KOPT-K1 (cell line): Measurements from ENCODE around the gene CTH.
"Not testable (repeated sequence)": the region's sequence is repeated elsewhere in the genome, so short reads cannot be mapped to it uniquely, and the experiment has no call there.

Experiments
- H3K27ac ChIP-seq: fragments of 200-600 bp; sonication (generic); 2 replicates; pipeline ENCODE4 v1.5.1; 2016; ENCODE audit warnings: antibody characterized with exemption, mild to moderate bottlenecking, low read depth, low read length; ENCODE audit not compliant: poor library complexity, severe bottlenecking
- H3K36me3 ChIP-seq: fragments of 200-600 bp; sonication (generic); 2 replicates; pipeline ENCODE4 v1.5.1; 2017; ENCODE audit warnings: antibody characterized with exemption, mild to moderate bottlenecking, low read length, moderate library complexity; ENCODE audit not compliant: insufficient read depth
- H3K9me3 ChIP-seq: fragments of 200-600 bp; sonication (generic); 2 replicates; pipeline ENCODE4 v1.5.1; 2017; ENCODE audit warnings: antibody characterized with exemption, low read length, mild to moderate bottlenecking; ENCODE audit not compliant: insufficient read depth, poor library complexity, severe bottlenecking

Gene CTH

DNA sequence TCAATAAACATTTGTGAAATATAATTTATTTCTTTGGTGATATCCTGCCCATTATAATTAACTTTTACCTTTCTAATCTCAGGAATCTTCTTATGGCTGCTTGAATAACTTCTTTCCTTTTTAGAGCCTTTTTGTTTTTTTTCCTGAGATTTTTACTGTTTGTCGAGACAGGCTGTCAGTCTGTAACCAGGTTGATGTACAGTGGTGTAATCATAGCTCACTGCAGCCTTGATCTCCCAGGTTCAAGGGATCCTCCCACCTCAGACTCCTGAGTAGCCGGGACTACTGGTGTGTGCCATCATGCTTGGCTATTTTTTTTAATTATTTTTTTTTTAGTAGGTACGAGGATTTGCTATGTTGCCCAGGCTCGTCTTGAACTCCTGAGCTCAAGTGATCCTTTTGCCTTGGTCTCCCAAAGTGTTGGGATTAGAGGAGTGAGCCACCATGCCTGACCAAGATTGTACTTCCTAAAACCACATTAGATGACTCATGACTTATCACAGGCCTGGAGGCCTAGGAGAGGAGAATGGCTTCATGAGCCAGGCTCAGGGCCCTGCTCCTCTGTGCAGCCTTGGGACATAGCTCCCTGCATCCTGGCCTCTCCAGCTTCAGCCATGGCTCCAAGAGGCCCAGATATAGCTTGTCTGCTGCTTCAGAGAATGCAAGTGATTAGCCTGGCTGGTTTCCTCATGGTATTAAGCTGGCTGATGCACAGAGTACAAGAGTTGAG, 48.6 kb downstream of the CTH start:
- Histone ChIP-seq H3K27ac (no peak overlapping the region), H3K36me3 (no peaks in the 10 kb centered on the region)

DNA sequence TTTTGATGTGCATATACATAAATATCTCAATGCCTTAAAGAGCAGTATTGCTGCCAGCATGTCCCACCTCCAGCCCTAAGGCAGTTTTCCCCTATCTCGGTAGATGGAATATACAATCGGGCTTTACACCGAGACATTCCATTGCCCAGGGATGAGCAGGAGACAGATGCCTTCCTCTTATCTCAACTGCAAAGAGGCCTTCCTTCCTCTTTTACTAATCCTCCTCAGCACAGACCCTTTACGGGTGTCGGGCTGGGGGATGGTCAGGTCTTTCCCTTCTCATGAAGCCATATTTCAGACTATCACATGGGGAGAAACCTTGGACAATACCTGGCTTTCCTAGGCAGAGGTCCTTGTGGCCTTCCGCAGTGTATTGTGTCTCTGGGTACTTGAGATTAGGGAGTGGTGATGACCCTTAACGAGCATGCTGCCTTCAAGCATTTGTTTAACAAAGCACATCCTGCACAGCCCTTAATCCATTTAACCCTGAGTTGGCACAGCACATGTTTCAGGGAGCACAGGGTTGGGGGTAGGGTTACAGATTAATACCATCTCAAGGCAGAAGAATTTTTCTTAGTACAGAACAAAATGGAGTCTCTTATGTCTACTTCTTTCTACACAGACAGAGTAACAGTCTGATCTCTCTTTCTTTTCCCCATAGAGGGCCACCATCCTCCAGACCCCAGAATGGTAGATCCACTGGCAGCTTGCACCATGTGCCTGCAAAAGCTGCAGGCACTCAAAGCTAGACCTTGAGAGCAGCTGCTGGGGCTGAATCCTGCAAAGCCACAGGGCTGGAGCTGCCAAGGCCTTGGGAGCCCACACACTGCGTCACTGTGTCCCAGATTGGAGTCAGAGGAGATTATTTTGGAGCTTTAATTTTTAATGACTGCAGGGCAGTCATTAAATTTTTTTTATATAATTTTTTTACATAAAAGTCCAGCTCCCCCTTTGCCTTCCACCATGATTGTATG, 50.0 kb downstream of the CTH start:
- H3K9me3 ChIP-seq, H3K36me3 ChIP-seq, H3K27ac ChIP-seq: not testable (repeated sequence)

More for the DNA sequence above, 48.6 kb downstream of the CTH start:
- H3K9me3 ChIP-seq: no peaks in the 10 kb centered on the region

DNA sequence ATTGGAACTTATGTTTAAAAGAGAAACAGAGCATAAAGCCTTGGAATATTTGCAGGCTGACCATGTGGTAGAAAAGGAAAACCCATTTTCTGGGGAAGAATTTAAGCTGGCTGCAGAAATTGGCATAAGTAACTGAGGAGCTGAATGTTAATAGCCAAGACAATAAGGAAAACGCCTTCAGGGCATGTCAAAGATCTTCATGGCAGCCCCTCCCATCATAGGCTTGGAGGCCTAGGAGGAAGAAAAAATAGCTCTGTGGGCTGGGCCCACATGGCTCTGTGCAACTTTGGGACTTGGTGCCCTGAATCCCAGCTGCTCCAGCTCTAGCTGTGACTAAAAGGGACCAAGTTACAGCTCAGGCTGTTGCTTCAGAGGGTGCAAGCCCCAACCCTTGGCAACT, 51.5 kb downstream of the CTH start:
- Histone ChIP-seq H3K27ac (no peak overlapping the region), H3K36me3 (no peaks in the 10 kb centered on the region), H3K9me3 (no peaks in the 10 kb centered on the region)

DNA sequence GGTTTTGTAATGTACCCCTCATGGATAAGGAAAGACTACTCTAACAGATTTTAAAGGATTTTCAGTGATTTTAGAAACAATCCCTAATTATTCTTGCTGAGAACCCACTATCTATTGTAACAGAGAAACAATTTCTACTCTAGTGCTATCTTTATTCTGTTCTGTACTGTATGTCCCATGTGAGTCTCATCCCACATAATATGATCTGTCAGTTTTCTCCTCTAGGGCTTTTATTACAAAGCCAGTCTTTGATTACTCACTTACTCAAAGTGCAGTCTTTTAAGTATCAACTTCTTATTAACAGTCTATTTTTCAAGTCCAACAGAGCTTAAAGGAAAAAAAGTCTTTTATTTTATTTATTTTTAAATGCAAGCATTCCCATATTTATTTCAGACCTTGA, 54.8 kb downstream of the CTH start:
- H3K9me3 ChIP-seq: no peaks in the 10 kb centered on the region
- H3K36me3 ChIP-seq: no peaks in the 10 kb centered on the region
- H3K27ac ChIP-seq: no peak overlapping the region

DNA sequence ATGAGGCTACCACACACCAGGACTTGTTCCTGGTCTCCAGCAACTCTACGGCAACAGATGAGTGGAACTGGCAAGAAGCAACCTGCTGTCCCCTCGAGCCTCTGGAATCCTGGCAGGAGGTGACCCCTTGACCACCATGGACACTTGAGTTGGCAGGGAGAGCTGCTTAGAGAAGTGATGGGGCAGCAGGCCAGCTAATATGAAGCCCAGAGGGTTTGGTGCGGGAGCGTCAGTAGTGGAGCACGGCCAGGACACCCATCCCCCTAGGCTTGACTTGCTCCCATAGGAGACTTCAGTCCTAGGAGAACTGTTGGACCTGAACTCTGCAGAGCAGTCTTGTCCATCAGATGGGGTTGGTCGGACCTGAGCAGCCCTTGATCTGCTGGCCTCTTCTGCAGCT, 56.5 kb downstream of the CTH start:
- Histone ChIP-seq H3K27ac (no peak overlapping the region), H3K36me3 (no peaks in the 10 kb centered on the region), H3K9me3 (no peaks in the 10 kb centered on the region)

DNA sequence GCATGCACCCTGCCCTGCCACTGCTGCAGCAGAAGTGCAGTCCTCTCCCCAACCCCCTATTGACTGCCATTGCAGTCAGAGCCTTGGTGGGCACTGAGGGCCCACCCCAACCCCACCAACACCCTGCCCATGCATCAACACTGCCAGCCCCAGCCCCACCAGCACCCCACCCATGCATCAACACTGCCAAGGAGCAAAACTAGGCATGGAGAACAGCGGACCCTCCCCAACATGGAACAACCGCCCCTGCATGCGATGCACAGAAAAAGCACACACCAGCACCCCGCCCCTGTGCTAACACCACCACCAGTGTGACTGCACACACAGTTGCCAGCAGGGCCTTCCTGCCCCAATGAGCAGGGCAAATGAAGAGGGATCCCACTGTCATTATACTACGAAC, 57.1 kb downstream of the CTH start:
- no peak overlapping the region for H3K27ac ChIP-seq
- H3K9me3 ChIP-seq: no peaks in the 10 kb centered on the region
- no peaks in the 10 kb centered on the region for H3K36me3 ChIP-seq

DNA sequence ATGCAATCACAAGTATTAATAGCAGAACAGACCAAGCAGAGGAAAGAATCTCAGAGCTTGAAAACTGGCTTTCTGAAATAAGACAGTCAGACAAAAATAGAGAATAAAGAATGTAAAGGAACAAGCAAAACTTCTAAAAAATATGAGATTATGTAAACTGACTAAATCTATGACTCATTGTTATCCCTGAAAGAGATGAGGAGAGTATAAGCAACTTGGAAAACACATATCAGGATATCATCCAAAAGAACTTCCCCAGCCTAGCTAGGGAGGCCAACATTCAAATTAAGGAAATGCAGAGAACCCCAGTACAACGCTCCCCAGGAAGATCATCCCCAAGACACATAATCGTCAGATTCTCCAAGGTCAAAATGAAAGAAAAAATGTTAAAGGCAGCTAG, 58.1 kb downstream of the CTH start:
- not testable (repeated sequence) for H3K9me3 ChIP-seq, H3K36me3 ChIP-seq, H3K27ac ChIP-seq

DNA sequence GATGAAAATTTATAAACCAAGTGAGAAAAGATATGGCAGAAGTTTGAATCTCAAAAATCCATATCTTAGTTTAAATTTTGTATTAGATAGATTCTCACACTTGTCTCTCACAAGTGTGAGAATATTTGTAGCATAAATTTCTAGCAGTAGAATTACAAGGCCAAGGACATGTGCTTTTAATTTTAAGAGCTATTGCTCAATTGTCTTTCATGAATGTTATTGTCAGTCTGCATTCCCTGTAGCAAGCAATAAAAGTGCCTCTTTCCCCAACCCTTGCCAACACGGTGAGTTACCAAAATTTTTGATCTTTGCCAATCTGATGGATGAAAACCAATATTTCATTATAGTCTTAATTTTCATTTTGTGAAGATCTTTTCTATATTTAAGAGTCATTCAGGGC, 64.0 kb downstream of the CTH start:
- no peaks in the 10 kb centered on the region for H3K9me3 ChIP-seq
- no peak overlapping the region for H3K27ac ChIP-seq
- H3K36me3 ChIP-seq: no peaks in the 10 kb centered on the region

DNA sequence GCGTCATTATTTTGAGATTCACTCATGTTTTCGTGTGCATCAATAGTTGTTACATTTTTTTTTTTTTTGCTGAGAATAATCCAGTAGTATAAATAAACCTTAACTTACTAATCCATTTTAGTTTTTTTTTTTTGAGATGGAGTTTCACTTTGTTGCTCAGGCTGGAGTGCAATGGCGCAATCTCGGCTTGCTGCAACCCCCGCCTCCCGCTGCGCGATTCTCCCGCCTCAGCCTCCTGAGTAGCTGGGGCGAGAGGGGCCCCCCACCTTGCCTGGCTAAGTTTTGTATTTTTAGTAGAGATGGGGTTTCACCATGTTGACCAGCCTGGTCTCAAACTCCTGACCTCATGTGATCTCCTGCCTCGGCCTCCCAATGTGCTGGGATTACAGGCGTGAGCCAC, 66.0 kb downstream of the CTH start:
- H3K36me3 ChIP-seq: no peaks in the 10 kb centered on the region
- no peaks in the 10 kb centered on the region for H3K9me3 ChIP-seq
- no peak overlapping the region for H3K27ac ChIP-seq

DNA sequence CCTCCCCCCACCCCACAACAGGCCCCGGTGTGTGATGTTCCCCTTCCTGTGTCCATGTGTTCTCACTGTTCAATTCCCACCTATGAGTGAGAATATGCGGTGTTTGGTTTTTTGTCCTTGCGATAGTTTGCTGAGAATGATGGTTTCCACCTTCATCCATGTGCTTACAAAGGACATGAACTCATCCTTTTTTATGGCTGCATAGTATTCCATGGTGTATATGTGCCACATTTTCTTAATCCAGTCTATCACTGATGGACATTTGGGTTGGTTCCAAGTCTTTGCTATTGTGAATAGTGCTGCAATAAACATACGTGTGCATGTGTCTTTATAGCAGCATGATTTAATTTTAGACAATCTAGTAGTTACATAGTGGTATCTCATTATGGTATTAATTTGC, 66.8 kb downstream of the CTH start:
- H3K9me3 ChIP-seq, H3K27ac ChIP-seq, H3K36me3 ChIP-seq: not testable (repeated sequence)

DNA sequence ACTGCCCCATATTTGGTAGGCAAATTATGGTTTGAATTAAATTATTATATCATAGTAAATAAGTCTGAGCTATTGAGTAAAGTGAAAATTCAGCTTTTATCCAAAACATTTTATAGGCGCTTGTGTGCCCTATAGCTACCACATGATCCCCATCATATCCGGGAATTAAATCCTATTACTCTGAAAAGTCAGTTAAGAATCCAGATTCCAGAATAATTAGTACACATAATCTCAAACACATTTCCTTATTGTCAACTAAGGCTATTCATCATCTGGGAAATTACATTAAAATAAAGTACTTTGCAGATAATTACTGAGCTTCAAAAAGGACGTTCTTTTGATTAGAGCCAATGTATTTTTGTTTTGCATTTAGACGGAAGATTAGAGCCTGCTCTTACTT, 72.3 kb downstream of the CTH start:
- no peaks in the 10 kb centered on the region for H3K36me3 ChIP-seq
- H3K9me3 ChIP-seq: no peaks in the 10 kb centered on the region
- H3K27ac ChIP-seq: no peak overlapping the region

DNA sequence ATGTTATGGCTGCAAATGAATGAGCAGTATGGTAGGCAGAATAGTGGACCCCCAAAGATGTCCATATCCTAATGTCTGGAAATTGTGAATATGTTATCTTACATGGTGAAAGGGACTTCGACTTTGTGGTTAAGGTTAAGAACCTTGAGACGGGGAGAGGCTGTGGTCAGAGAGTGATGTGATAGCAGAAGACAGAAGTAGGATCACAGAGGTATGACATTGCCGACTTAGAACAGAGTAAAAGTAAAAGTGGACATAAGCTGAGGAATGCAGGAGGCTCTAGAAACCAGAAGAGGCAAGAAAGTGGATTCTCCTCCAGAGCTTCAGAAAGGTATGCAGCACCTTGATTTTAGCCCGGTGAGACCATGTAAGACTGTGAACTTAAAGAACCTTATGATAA, 74.6 kb downstream of the CTH start:
- Histone ChIP-seq H3K27ac (no peak overlapping the region), H3K36me3 (no peaks in the 10 kb centered on the region), H3K9me3 (no peaks in the 10 kb centered on the region)

DNA sequence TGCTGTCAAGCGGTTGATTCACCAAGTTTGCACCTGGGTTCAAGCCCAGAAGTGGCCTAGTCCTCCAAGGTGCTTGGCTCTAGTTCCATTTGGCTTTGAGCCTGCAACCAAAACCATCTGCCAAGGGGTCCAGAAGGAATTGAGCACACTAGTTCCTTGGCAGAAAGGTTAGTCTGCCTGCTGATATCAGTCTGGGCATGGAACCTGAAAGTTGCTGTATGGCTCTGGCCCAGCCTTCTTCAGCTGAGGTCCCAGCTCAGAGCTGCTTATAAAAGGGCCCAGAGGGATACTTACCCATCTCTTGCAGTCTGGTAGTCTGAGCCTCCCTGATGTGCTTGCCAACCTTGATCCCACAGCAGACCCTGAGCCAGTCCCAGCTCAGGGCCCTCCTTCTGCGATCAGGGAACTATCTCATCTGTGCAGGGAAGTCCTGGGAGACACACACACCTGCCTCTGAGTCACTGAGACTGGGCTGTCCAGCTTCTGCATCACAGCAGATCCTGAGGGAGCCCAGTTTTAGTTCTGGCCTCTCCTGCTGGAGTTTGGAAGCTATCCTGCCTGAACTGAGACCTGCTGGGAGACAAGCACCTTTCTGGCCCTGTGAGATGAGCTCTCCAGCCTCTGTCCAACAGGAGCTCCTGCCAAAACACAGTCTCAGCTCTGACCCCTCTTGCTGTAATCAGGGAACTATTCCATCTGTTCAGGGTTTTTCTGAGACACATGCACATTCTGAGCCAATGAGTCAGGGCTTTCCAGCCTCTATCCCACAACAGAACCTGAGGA, 75.8 kb downstream of the CTH start:
- no peaks in the 10 kb centered on the region for H3K9me3 ChIP-seq
- no peak overlapping the region for H3K27ac ChIP-seq
- H3K36me3 ChIP-seq: no peaks in the 10 kb centered on the region

DNA sequence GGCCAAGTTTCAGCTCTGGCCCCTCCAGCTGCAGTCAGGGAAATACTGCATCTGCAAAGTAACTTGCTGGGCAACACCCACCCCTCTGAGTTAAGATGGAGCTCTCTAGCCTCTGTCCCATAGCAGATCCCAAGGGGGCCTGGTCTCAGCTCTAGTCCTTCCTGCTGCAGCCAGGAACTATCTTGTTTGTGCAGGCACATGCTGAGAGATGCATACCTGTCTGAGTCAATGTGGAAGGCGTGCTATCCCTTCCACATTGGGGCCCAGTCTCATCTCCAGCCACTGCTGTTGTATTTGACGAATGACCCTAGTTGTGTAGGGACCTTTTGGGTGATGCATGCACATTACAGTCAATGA, 76.4 kb downstream of the CTH start:
- no peaks in the 10 kb centered on the region for H3K9me3 ChIP-seq
- H3K36me3 ChIP-seq: no peaks in the 10 kb centered on the region
- H3K27ac ChIP-seq: no peak overlapping the region

DNA sequence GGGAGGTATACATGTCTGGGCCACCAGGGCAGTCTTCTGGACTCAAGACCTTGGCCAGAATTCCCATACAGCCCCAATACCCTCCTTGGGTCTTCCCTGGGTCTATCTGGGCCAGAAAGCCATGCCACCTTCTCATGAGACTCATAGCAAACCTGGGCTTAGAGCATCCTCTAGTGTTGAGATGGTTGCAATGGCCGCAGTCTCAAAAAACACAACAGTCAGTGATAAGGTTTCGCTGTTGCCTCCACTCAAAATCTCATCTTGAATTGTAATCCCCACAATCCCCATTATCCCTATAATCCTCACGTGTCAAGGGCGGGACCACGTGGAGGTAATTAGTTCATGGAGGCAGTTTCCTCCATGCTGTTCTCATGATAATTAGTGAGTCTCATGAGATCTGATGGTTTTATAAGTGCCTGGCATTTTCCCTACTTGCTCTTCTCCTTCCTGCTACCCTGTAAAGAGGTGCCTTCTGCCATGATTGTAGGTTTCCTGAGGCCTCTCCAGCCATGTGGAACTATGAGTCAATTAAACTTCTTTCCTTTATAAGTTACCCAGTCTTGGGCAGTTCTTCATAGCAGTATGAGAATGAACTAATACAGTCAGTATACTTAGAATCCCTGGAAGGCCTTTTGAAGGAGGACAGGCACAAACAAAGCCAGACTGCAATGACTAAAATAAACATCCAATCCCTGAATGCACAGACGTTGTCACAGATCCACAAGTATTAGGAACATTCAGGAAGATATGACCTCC, 77.0 kb downstream of the CTH start:
- no peak overlapping the region for H3K27ac ChIP-seq
- H3K36me3 ChIP-seq: no peaks in the 10 kb centered on the region
- H3K9me3 ChIP-seq: no peaks in the 10 kb centered on the region
